K562 (cell line): Measurements from ENCODE around the gene OTUD5. TPM values are rescaled to one million over a fixed set of nuclear protein-coding genes. Genes with fewer than 3 reads are reported as not detected.

Experiments used
- HNRNPL ChIP-seq: fragments of 200-400 bp; formaldehyde crosslinking; IDR thresholded peaks from 2 replicates; pipeline ENCODE4 v1.6.1; 2017; ENCODE audit warnings: low read depth, mild to moderate bottlenecking, low read length
- KLF1 ChIP-seq: fragments of 450-650 bp; IDR thresholded peaks from 2 replicates; pipeline ENCODE4 v1.6.1; 2016; ENCODE audit warnings: missing genetic modification characterization, missing compliant biosample characterization
- KLF6 ChIP-seq: fragments of 250-450 bp; sonication (Bioruptor Pico); IDR thresholded peaks from 2 replicates; pipeline ENCODE4 v1.4.0; 2020; ENCODE audit warnings: mild to moderate bottlenecking, moderate library complexity, borderline replicate concordance
- MTA1 ChIP-seq: fragments of 450-650 bp; IDR thresholded peaks from 2 replicates; pipeline ENCODE4 v1.6.1; 2017; ENCODE audit warnings: borderline replicate concordance
- MTA2 ChIP-seq: fragments of 450-650 bp; IDR thresholded peaks from 2 replicates; pipeline ENCODE4 v1.6.1; 2016; ENCODE audit warnings: low read depth
- MYC ChIP-seq, 2 experiments: fragments of 250-450 bp in 1 of 2; sonication (Bioruptor Pico) in 1 of 2; IDR thresholded peaks; 2 replicates each; pipeline versions ENCODE4 v1.5.1 to v1.6.1; 2012 to 2021; ENCODE audit warnings: low read depth in 2 of 2, borderline replicate concordance in 1 of 2, improper control_type of control experiment in 1 of 2, low read length in 1 of 2, mild to moderate bottlenecking in 1 of 2, moderate library complexity in 1 of 2
- NFE2 ChIP-seq: IDR thresholded peaks from 2 replicates; pipeline ENCODE4 v1.6.1; 2014; ENCODE audit warnings: antibody characterized with exemption, low read depth
- PTBP1 ChIP-seq: fragments of 200-400 bp; formaldehyde crosslinking; IDR thresholded peaks from 2 replicates; pipeline ENCODE4 v1.6.1; 2017; ENCODE audit warnings: low read depth, low read length
- SLC30A9 ChIP-seq: fragments of 250-450 bp; sonication (Bioruptor Pico); IDR thresholded peaks from 2 replicates; pipeline ENCODE4 v1.8.0; 2022; ENCODE audit warnings: mild to moderate bottlenecking, moderate library complexity
- SMARCB1 ChIP-seq: IDR thresholded peaks from 2 replicates; pipeline ENCODE4 v1.6.1; 2011; ENCODE audit warnings: improper control_type of control experiment, low read depth; ENCODE audit not compliant: insufficient read length
- SRF ChIP-seq, 2 experiments: fragments of 250-450, 450-650 bp in 1 of 2; sonication (Bioruptor Pico) in 1 of 2; sonication (generic) in 1 of 2; formaldehyde crosslinking; IDR thresholded peaks; 2 replicates each; pipeline versions ENCODE4 v1.5.0 to v1.5.1; 2020 to 2022; ENCODE audit warnings: mild to moderate bottlenecking in 1 of 2, missing genetic modification reagents in 1 of 2
- polyA plus RNA-seq, 8 experiments: library from polyadenylated mRNA; depleted of rRNA in 4 of 8; stranded (reverse) in 5 of 8; unstranded in 3 of 8; fragments of >200 nt; fragmentation: Nextera tagmentation in 2 of 8; fragmentation: Illumina TruSeq in 1 of 8; extraction: Ambion mirVana in 2 of 8; extraction: Trizol in 1 of 8; gene quantifications; 2 replicates each; pipeline versions ENCODE4 v1.2.1 to v1.2.3, GENCODE V29; 2011 to 2014; ENCODE audit warnings: inconsistent platforms in 1 of 8, missing spikeins in 1 of 8
- total RNA-seq, 7 experiments: library from RNA; depleted of rRNA in 6 of 7; stranded (reverse); fragments of >200 nt in 6 of 7; fragmentation: Illumina TruSeq in 2 of 7; extraction: Trizol in 2 of 7; gene quantifications; 2 replicates each; pipeline versions ENCODE4 v1.2.1 to v1.2.3, GENCODE V29; 2011 to 2021; ENCODE audit warnings: low replicate concordance in 1 of 7
- TF ChIP-seq, protein P1 (sequence below): fragments of 250-450 bp; sonication (Bioruptor Pico); IDR thresholded peaks from 2 replicates; pipeline ENCODE4 v1.8.0; 2021; ENCODE audit warnings: moderate library complexity, mild to moderate bottlenecking, inconsistent platforms
- TF ChIP-seq, protein P2 (sequence below): fragments of 450-650 bp; IDR thresholded peaks from 2 replicates; pipeline ENCODE4 v1.6.1; 2016
- TF ChIP-seq, protein P3 (sequence below): sonication (generic); formaldehyde crosslinking; IDR thresholded peaks from 2 replicates; pipeline ENCODE4 v1.8.1; 2023; ENCODE audit warnings: mild to moderate bottlenecking, missing genetic modification reagents

Gene OTUD5
- total and polyA plus RNA-seq, 9 of the 15 experiments (the other 6 are each of a cell fraction or from before 2014, with no cell fraction given) = 3.6 to 102 (median 59.0) TPM

DNA sequence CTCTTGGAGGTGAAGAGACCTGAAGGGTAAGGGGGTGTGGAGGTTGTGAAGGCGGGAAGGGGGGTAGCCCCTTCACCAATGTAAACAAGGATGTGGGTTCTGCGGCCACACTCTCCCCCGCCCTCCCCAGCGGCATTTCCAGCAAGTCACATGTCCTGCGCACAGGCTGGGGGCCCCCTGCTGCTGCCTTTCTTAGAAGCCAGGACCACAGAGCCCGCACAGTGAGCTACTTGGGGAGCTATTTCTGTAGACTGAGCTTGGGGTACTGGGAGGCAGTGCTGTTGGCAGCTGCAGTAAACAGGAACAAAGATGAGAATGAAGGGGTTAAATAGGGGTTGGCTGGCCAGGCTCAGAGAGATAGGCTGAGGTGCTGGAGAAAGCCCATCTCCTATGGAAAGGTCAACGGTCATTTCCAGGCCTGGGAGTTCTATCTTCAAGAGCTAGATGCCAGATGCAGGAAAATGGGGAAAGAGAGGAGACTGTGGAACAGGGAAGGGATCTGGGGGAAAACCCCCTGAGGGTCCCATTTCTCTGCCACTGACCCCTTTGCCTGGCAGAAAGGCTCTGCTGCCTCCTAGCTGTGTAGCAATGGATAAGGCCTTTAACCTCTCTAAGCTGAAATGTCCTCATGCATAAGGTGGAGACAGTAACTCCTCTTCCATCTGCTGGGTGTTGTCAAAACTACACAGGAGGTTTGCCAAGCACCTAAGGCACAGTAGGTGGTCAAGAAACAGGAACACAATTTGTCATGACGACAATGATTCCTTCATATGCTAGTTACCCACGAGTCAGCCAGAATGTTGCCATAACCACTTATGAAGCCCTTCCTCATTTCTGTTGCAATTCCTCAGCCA is 20.1 kb downstream of the OTUD5 start (continued):
- TF ChIP-seq, protein P1, sequence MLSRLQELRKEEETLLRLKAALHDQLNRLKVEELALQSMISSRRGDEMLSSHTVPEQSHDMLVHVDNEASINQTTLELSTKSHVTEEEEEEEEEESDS = no peak
- TF ChIP-seq, protein P2, sequence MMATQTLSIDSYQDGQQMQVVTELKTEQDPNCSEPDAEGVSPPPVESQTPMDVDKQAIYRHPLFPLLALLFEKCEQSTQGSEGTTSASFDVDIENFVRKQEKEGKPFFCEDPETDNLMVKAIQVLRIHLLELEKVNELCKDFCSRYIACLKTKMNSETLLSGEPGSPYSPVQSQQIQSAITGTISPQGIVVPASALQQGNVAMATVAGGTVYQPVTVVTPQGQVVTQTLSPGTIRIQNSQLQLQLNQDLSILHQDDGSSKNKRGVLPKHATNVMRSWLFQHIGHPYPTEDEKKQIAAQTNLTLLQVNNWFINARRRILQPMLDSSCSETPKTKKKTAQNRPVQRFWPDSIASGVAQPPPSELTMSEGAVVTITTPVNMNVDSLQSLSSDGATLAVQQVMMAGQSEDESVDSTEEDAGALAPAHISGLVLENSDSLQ = no peak
- TF ChIP-seq PTBP1 (no peak), KLF1 (tag) (no peak), KLF6 (CRISPR knock-in tag) (no peak), MYC (IDR thresholded peaks at IDR 0.05; ENCODE audit: low read depth, low read length) (peak; percentile 78; the same call in 1 of the 2 replicates), MYC (CRISPR knock-in tag; IDR thresholded peaks at IDR 0.05; ENCODE audit: borderline replicate concordance, low read depth) (0 out of 2 replicates have a peak, but pooled peaks have one; percentile 43), SMARCB1 (no peak), MTA2 (no peak), NFE2 (peak; percentile 71), SRF (CRISPR knock-in tag; IDR thresholded peaks at IDR 0.05) (no peak), MTA1 (no peak), SLC30A9 (no peak), HNRNPL (no peak)
- TF ChIP-seq, protein P3, sequence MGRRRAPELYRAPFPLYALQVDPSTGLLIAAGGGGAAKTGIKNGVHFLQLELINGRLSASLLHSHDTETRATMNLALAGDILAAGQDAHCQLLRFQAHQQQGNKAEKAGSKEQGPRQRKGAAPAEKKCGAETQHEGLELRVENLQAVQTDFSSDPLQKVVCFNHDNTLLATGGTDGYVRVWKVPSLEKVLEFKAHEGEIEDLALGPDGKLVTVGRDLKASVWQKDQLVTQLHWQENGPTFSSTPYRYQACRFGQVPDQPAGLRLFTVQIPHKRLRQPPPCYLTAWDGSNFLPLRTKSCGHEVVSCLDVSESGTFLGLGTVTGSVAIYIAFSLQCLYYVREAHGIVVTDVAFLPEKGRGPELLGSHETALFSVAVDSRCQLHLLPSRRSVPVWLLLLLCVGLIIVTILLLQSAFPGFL = no peak
